ENCODE measurements around the gene CACNA1C.

The CACNA1C gene

GRCh38 chr12:2020511-2020910, 32.3 kb upstream of the CACNA1C start:
- Histone ChIP-seq H3K27ac (ENCODE audit: poor library complexity, severe bottlenecking) (no peak overlapping the region), H3K27me3 (ENCODE audit: insufficient read depth, poor library complexity, severe bottlenecking) (peaks cover 22% of the 10 kb centered on the region)

GRCh38 chr12:2023365-2023764, 29.4 kb upstream of the CACNA1C start:
- Histone ChIP-seq H3K27ac (ENCODE audit: poor library complexity, severe bottlenecking) (no peak overlapping the region), H3K27me3 (ENCODE audit: insufficient read depth, poor library complexity, severe bottlenecking) (peaks cover 38% of the 10 kb centered on the region), H3K4me3 (ENCODE audit: severe bottlenecking) (no peak overlapping the region), H3K9me3 (ENCODE audit: severe bottlenecking) (no peaks in the 10 kb centered on the region), H3K36me3 (ENCODE audit: low read depth) (no peaks in the 10 kb centered on the region), H3K4me1 (ENCODE audit: insufficient read depth, poor library complexity, severe bottlenecking) (no peaks in the 10 kb centered on the region)
- TF ChIP-seq CTCF (IDR thresholded peaks at IDR 0.05; ENCODE audit: poor library complexity, severe bottlenecking) = no peak
- ATAC-seq (ENCODE audit: low read depth) (peak; percentile 25; the same call in 1 of the 3 replicates), DNase-seq (ENCODE audit: low spot score) (no peak)

More at GRCh38 chr12:2020511-2020910, 32.3 kb upstream of the CACNA1C start:
- TF ChIP-seq CTCF (IDR thresholded peaks at IDR 0.05; ENCODE audit: poor library complexity, severe bottlenecking) = no peak
- DNase-seq (ENCODE audit: low spot score) (no peak), ATAC-seq (ENCODE audit: low read depth) (no peak)
- no peaks in the 10 kb centered on the region for H3K4me1 ChIP-seq (ENCODE audit: insufficient read depth, poor library complexity, severe bottlenecking)
- H3K9me3 ChIP-seq (ENCODE audit: severe bottlenecking) = no peaks in the 10 kb centered on the region
- no peak overlapping the region for H3K4me3 ChIP-seq (ENCODE audit: severe bottlenecking)
- H3K36me3 ChIP-seq (ENCODE audit: low read depth) = no peaks in the 10 kb centered on the region

GRCh38 chr12:2027351-2027750, 25.4 kb upstream of the CACNA1C start:
- TF ChIP-seq CTCF (IDR thresholded peaks at IDR 0.05; ENCODE audit: poor library complexity, severe bottlenecking) = no peak
- no peak overlapping the region for H3K4me3 ChIP-seq (ENCODE audit: severe bottlenecking)
- no peak overlapping the region for H3K27ac ChIP-seq (ENCODE audit: poor library complexity, severe bottlenecking)
- DNase-seq (ENCODE audit: low spot score) = no peak
- H3K9me3 ChIP-seq (ENCODE audit: severe bottlenecking) = no peaks in the 10 kb centered on the region
- ATAC-seq (ENCODE audit: low read depth) = no peak
- no peaks in the 10 kb centered on the region for H3K36me3 ChIP-seq (ENCODE audit: low read depth)
- H3K4me1 ChIP-seq (ENCODE audit: insufficient read depth, poor library complexity, severe bottlenecking) = no peaks in the 10 kb centered on the region
- H3K27me3 ChIP-seq (ENCODE audit: insufficient read depth, poor library complexity, severe bottlenecking) = peaks cover 52% of the 10 kb centered on the region

GRCh38 chr12:2029851-2030250, 22.9 kb upstream of the CACNA1C start:
- no peak for TF ChIP-seq CTCF (IDR thresholded peaks at IDR 0.05; ENCODE audit: poor library complexity, severe bottlenecking)
- H3K27me3 ChIP-seq (ENCODE audit: insufficient read depth, poor library complexity, severe bottlenecking) = peaks cover 68% of the 10 kb centered on the region

GRCh38 chr12:2032506-2032905, 20.3 kb upstream of the CACNA1C start:
- DNase-seq (ENCODE audit: low spot score) (no peak), ATAC-seq (ENCODE audit: low read depth) (no peak)
- no peak for TF ChIP-seq CTCF (IDR thresholded peaks at IDR 0.05; ENCODE audit: poor library complexity, severe bottlenecking)
- Histone ChIP-seq H3K36me3 (ENCODE audit: low read depth) (no peaks in the 10 kb centered on the region), H3K4me1 (ENCODE audit: insufficient read depth, poor library complexity, severe bottlenecking) (no peaks in the 10 kb centered on the region), H3K4me3 (ENCODE audit: severe bottlenecking) (no peak overlapping the region), H3K27me3 (ENCODE audit: insufficient read depth, poor library complexity, severe bottlenecking) (peaks cover 79% of the 10 kb centered on the region), H3K9me3 (ENCODE audit: severe bottlenecking) (no peaks in the 10 kb centered on the region), H3K27ac (ENCODE audit: poor library complexity, severe bottlenecking) (no peak overlapping the region)

More at GRCh38 chr12:2029851-2030250, 22.9 kb upstream of the CACNA1C start:
- H3K36me3 ChIP-seq (ENCODE audit: low read depth) = no peaks in the 10 kb centered on the region
- DNase-seq (ENCODE audit: low spot score) (no peak), ATAC-seq (ENCODE audit: low read depth) (no peak)
- H3K27ac ChIP-seq (ENCODE audit: poor library complexity, severe bottlenecking) = no peak overlapping the region
- no peak overlapping the region for H3K4me3 ChIP-seq (ENCODE audit: severe bottlenecking)
- H3K4me1 ChIP-seq (ENCODE audit: insufficient read depth, poor library complexity, severe bottlenecking) = no peaks in the 10 kb centered on the region
- H3K9me3 ChIP-seq (ENCODE audit: severe bottlenecking) = no peaks in the 10 kb centered on the region

Measured in RWPE2 (cell line).